GM18502 (cell line): ENCODE data around the gene POTEB2.
"Not testable (repeated sequence)": the region's sequence is repeated elsewhere in the genome, so short reads cannot be mapped to it uniquely, and the experiment has no call there.

ENCODE experiments used
- ATAC-seq: cut with Tn5 transposase; IDR thresholded peaks from one replicate; pipeline ENCODE4 v1.9.1; 2021; ENCODE audit warnings: mild to moderate bottlenecking; ENCODE audit not compliant: unreplicated experiment, poor library complexity

POTEB2 gene

DNA sequence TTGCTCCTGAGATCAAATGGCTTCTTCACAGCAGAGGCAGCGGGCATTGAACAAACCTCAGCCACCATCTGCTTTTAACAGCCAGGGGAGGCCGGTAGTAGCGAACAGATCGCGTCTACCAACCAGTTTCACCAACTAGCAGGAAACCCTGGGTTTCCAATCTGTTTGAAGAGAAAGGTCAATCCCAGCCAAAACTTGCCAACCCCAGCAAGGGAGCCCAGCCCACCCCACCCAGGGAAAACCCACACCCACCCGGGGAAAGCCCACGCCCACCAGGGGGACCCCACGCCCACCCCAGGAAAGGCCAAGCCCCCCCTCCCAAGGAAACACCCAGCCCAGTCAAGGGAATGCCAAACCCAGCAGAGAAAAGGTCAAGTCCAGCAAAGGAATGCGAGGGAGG lies at the start of gene POTEB2:
Gene POTEB2 (minus strand): TSS at position 101 of the 400 bp plus-strand sequence. CDS start 33 bp downstream, at position 68.
- ATAC-seq, result not testable (repeated sequence)

DNA sequence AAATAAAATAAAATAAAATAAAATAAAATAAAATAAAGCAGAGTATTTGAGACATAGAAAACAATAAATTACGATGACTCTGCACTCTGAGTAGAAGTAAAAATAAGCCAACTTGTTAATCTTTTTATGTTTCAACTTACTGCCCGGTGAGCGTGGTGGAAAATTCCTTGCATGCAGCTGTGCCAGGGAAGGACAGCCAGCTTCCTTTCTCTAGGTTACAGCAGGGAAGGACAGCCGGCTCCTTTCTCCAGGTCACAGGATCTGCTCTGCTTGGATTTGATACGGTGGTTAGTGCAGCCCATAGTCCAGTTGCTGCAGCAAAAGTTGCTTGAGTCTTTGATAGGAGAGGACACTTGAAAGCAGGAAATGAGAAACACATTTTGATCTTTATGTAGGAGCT lies 13.8 kb upstream of the POTEB2 start:
- not testable (repeated sequence) for ATAC-seq

DNA sequence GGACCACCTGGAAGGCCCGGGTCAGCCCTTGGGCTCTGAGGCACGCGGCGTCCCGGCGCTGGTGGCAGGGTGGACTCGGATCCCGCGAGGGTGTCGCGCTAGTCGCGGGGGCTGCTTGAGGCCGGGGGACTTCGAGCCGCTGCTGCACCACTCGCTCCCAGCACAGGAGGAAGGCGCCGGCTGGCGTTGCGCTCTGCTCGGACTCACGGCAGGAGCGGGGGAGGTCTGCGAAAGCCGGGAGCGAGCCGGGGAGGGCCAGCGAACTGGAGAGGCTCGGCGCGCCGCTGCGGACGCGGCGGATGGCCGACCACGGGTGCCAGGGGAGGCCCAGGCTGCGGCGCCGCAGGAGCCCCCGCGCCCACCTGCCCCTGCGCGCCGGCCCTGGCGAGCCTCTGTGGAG lies 12.3 kb upstream of the POTEB2 start:
- ATAC-seq, result not testable (repeated sequence)

DNA sequence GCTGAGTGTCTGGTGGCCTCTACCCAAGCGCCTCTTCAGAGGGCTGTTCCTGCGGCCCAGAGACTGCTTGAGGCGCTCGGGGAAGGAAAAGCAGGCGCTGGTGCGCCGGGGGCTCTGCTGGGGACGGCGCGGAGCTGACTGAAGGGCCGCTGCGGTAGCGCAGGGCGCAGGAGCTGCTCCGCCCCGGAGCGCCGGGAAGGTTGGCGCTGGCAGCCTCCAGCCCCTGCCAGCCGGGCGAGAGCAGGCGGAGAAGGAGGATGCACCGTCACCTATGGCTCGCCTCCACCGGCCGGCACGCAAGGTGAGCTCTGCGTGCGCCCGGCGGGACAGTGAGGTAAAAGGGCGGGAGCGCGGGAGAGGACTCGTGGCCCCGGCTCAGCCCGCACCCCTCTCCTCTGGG lies 11.7 kb upstream of the POTEB2 start:
- not testable (repeated sequence) for ATAC-seq
